22Rv1 (cell line): ENCODE measurements around the gene SLC26A6.

Experiments used
- H3K27ac ChIP-seq: fragments of 450-650 bp; 2 replicates; pipeline ENCODE4 v1.5.1; 2017
- CTCF ChIP-seq: fragments of 450-650 bp; IDR thresholded peaks from 2 replicates; pipeline ENCODE4 v1.5.1; 2017; ENCODE audit warnings: mild to moderate bottlenecking
- ZFX ChIP-seq: fragments of 450-650 bp; IDR thresholded peaks from 2 replicates; pipeline ENCODE4 v1.6.1; 2017; ENCODE audit warnings: antibody characterized with exemption, borderline replicate concordance

The SLC26A6 gene

GRCh38 chr3:48585411-48585810 lies 49.9 kb downstream of the SLC26A6 start:
- TF ChIP-seq CTCF: no peak
- no peak for TF ChIP-seq ZFX
- H3K27ac ChIP-seq: no peak overlapping the region

DNA sequence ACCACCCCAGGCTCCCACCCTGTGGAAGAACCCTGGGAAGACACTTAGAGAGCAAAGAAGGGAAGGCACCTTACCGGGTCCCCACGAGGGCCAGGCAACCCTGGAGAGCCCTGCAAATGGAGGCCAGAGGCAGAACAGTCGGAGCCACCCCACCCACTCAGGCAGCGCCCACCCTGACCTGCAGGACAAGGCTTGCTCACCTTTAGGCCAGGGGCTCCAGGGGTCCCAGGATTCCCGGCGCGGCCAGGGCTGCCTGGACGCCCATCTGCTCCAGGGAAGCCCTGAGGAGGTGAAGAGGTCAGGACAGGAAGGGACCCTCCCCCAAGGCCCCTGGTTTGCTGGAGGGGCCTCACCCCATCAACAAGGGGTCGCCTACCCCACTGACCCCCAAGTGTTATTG lies 50.4 kb downstream of the SLC26A6 start:
- TF ChIP-seq CTCF: no peak
- no peak for TF ChIP-seq ZFX

DNA sequence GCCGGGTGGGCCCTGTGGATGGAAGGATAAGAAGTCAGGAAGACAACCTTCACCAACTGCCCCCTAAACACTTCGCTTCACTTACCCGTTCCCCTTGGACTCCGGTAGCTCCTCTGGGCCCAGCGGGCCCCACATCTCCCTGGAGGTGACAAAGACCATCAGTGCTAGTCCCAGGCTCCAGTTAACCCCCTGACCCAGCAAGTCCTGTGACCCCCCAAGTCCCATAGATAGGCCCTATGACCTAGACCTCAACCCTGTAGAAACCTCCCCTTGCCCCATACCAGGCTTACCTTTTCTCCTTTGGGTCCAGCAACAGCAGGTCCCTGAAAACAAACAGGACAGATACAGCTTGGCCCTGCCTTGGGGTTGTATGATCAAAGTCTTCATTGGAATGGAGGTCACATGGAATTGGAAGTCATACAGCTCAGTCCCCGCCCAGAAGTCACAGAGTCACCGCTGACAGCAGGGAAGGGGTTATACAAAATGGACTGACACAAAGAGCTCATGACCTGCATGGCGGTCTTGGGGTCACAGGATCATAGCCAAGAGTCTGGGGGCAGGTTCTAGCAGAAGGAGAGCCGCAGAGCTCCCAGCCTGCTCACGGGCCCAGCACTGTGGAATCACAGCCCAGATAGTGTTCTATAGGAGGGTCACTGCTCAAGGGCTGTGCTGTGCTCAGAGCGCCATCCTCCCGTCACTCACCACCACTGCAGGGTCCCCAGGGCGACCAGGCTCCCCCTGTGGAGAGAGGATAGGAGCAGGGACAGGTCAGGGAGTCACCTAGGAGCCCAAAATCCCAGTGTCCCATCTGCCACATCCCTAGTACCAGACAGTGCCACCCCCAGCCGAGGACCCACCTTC lies 53.4 kb downstream of the SLC26A6 start:
- no peak for TF ChIP-seq CTCF
- no peak for TF ChIP-seq ZFX

More for the DNA sequence above, 50.4 kb downstream of the SLC26A6 start:
- H3K27ac ChIP-seq: no peak overlapping the region

GRCh38 chr3:48576647-48577046 lies 58.6 kb downstream of the SLC26A6 start:
- H3K27ac ChIP-seq: no peak overlapping the region
- TF ChIP-seq CTCF (no peak), ZFX (no peak)

More for the DNA sequence above, 53.4 kb downstream of the SLC26A6 start:
- H3K27ac ChIP-seq: no peak overlapping the region
